Stimulated activated CD8-positive, alpha-beta memory T cell treated with anti-CD3 and anti-CD28 coated beads, Interleukin-4, amount 100 ng/mL, for 48 hours (primary cell): ENCODE results near the gene HEBP2.
"Not testable (repeated sequence)": the region's sequence is repeated elsewhere in the genome, so short reads cannot be mapped to it uniquely, and the experiment has no call there.

Source experiments
- DNase-seq: peaks from one replicate; pipeline ENCODE4 v3.0.0-alpha.2; 2020

Gene HEBP2, protein sequence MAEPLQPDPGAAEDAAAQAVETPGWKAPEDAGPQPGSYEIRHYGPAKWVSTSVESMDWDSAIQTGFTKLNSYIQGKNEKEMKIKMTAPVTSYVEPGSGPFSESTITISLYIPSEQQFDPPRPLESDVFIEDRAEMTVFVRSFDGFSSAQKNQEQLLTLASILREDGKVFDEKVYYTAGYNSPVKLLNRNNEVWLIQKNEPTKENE

DNA sequence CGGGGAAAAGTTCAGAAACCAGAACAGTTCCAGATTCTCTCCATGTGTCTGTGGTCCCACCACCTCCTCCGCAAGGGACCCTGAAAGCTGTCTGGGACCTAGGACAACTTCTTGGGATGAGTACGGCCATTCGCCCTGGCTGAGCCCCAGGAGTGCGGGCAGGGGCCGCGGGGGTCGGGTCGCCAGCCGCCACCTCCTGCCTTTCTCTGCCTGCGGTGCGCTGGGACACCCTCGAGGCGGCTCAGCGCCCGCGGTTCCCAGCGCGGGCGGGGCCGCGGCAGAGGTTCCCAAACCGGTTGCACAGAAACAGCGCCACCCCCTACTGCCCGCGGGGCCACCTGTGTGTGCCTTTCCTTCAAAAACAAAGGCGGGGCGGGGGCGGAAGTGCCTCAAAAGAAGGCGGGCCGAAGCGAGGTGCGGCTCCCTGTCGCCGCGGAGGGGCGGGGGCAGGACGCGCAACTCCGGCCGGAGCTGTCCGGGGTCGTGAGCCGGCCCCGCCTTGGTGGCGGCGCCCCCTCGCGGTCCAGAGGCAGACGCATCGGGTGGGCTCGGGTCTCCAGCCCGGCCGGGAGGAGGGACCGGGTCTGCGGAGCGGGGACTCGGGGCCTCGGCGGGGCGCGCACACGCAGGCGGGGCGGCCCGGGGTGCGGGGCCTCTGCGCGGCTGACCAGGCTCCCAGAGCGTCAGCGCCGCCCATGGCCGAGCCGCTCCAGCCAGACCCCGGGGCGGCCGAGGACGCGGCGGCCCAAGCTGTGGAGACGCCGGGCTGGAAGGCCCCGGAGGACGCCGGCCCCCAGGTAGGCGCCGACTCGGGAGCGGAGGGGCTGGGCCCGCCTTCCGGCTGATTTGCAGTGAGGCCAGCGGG is at the start of gene HEBP2:
TSS of gene HEBP2 (plus strand) at position 423 of the 865 bp plus-strand sequence. CDS start at position 696, 273 bp downstream.
- DNase-seq = peak; percentile 95

DNA sequence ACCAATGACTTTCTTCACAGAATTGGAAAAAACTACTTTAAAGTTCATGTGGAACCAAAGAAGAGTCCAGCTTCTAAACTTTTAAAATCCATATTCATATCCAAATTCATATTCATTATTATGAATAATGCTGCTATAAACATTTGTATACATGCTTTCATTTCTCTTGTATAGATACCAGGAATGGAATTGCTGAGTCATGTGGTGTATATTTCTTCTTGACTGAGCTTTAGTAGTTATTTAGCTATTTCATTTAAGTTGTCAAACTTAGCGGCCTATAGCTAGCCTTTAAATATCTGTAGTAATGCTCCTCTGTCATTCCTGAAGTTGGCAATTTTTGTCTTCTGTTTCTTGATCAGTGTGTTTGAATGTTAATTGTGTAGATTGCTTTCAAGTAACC is 46.1 kb upstream of the HEBP2 start:
- no peak for DNase-seq

DNA sequence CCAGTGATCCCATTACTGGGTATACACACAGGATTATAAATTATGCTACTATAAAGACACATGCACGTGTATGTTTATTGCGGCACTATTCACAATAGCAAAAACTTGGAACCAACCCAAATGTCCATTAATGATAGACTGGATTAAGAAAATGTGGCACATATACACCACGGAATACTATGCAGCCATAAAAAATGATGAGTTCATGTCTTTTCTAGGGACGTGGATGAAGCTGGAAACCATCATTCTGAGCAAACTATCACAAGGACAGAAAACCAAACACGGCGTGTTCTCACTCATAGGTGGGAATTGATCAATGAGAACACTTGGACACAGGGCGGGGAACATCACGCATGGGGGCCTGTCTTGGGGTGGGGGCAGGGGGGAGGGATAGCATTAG is 35.3 kb upstream of the HEBP2 start:
- not testable (repeated sequence) for DNase-seq

DNA sequence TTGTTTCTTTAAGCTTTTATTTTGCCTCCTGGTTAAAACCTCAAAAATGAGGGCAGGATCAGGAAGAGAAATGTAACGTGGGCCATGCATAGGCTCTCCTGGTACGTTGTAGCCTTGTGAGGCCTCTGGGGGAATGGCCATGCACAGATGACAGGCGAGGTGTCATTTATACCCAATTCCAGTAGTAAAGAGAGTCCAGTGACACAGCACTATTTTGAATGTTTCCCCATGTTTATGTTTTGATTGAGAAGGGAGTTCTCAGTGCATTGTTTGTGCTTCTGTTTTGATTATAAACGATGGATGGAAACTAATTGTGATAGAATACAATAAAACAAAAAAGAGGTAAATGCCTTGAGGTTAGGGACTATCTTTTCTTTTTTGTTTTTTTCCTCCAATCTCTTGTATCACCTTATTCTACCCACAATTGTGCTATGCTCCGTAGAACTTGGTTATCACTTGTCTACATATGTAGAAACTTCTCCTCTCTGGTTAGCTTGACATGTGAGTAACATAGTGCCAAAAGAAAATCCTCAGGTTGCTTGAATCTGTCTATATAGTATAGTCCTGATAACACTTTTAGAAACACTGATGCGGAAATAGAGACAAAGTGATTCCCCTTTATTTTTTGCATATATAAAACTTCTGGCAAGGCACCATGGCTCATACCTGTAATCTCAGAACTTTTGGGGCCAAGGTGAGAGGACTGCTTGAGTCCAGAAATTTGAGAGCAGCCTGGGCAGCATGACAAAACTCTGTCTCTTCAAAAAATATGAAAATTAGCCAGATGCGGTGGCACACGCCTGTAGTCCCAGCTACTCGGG is 33.2 kb upstream of the HEBP2 start:
- no peak for DNase-seq

DNA sequence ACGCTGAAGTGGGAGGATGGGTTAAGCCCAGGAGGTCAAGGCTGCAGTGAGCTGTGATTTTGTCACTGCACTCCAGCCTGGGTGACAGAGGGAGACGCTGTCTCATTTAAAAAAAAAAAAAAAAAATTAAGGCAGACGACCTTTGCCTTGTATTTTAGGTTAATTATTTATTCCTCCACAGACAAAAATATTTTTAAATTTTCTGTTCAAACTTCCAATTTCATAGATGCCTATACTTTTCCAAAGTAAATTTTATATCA is 32.6 kb upstream of the HEBP2 start:
- no peak for DNase-seq

DNA sequence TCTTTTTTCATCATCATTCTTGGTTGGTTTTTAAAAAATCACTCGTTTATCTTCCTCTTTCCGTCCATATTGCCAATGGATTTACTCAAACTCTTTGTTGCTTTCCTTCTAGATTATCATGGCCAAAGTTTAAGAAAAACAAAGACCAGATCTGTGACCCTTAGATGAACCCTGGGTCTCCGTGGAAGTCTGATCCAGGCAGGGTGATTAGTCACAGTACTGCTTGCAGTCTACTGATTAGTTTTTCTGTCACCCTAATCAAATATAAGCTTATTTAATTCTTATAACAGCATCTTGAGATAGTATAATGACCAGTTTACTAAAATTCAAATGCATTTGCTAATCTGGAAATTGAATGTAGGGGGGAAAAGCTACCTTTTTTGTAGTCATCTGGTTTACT is 32.3 kb upstream of the HEBP2 start:
- DNase-seq = no peak

DNA sequence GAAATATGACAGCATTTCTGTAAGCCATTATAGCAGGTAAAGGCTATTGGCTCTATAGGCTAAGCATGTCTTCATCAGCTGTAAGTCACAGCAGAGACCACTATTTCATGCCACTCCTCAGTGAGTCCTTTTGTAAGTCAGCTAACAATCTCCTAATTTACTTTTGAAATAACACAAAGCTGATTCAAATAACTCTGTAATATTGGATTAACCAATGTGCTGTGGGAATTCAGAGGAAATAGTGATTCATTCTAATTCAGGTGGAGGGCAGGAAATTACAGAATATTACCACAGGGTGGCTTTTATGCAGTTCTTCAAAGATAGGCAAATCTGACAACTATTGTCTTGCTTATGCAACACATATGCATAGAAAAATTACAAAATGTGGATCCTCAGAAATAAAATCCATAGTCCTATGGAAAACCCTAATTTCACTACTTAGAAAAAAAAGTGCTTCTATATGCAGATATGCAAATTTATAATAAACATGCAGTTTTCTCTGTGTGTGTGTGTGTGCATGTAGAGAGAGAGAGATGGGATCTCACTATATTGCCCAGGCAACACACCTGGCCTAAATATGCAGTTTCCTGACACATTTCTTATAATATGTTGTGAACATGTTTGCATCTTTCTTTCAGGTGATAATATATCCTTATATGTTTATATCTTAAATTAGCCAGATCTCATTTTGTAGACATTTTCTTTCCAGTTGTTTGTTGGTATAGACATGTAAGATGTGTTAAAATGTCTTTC is 31.1 kb upstream of the HEBP2 start:
- DNase-seq = no peak

DNA sequence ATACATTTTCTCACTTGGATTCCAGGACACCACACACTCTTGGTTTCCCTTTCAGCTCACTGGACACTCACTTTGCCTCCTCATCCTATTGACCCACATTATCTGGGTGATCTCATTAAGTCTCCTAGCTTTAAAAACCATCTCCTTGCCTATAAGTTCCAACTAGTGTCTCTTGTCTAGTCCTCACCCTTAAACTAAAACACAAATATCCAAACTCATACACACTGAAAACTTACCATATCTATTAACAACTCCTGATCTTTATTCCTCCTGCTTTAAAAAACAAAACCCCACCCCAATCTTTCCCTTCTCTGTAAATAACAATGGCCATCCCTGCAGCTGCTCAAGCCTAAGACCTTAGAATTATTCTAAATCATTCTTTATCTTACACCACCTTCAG is 29.8 kb upstream of the HEBP2 start:
- no peak for DNase-seq

DNA sequence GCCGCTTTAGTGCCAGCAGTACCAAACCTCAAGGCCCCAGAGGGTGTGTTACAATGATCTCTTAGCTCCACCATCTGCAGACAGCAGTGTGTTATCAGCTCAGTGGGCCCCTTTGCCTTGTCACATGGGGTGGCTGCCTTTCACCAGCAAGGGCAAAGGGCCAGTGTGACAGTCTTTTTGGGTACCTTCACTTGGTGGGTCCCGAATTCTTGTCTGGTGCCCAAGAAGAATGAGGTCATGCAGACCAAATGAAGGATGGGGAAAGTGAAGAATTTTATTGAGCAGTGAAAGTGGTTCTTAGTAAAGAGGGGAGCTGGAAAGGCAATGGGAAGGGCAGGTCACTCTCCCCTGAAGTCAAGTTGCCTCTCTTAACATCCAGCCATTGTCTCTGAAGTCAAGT is 29.2 kb upstream of the HEBP2 start:
- DNase-seq = no peak

DNA sequence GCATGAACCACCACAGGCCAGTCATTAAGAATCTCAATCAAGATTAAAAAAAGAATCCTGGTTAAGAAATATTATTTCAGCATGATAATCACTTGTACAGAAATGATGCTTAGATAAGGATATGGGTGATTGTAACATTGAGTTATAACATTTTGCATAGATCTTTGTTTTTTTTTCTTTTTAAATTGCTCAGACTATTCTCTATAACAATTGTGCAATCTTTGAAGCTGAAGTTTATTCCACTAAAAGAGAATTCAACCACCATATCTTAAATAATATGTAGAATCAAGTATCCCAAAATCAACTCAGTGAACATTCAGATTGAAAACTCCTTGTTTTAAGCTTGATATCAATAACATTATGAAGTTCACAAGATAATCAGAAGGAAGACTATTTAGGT is 27.0 kb upstream of the HEBP2 start:
- DNase-seq = no peak

DNA sequence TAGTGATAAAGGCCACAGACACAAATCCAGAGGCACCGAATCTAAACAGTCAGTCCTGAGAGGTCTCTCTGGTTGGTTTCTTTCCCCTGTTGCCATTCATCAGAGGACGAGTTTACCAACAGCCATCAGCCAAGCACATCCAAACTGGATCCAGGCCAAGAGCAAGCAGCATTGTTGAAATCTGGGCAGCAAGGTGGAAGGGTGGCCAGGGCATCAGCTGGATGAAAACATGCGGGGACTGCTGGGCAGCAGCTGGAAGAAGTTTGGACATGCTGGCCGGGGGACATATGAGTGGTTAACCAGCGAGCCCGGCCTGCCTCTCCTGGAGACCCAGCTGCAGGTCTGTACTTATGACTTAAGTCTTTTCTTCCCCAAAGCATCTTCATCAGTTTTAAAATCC is 26.2 kb upstream of the HEBP2 start, which contains the start of gene SMIM28:
TSS of gene SMIM28 (plus strand) at position 62 of the 400 bp plus-strand sequence. CDS start at position 230, 168 bp downstream.
- DNase-seq = no peak

DNA sequence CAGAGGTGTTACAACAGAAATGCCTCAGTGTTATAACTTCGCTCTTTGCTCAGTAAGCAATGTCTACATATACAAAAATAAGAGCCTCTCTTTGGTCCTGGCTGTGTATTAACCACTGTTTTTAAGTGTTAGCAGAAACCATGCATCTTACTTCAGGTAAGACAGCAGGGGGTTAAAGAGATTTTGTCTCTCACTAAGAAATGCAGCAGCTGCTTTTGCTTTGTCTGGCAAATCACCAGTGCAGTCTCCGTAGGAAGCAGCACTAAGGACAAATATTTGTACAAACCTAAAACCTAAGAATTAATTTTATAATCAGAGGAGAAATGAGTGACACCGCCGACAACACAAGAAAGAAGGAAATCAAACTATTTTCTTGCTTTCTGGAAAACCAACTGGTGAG is 25.6 kb upstream of the HEBP2 start:
- DNase-seq = no peak

DNA sequence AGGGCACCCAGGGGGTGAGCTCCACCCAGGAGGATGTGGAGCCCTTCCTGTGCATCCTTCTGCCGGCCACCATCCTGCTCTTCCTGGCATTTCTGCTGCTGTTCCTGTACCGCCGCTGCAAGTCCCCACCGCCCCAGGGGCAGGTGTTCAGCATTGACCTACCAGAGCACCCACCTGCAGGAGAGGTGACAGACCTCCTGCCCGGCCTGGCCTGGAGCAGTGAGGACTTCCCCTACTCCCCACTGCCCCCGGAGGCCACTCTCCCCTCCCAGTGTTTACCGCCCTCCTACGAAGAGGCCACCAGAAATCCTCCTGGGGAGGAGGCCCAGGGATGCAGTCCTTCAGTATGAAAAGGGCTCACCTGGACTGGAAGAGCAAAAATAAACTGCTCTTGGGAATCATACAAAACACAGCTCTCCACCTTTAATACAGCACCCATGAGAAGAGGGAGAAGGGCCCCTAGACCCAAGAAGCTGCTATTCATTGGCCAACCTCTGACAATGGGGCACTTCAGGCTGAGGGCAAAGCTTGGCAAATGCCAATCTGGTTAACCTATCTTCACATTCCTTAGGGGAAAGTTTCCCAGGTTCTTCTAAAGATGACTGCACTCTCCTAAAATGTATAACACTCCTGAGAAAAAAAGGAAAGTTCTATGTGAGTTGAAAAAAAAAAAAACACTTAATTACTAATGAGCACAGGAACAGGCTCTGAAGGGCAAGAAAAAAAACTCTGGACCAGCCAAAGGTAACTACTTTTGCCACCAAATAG is 21.3 kb upstream of the HEBP2 start:
- DNase-seq = no peak

DNA sequence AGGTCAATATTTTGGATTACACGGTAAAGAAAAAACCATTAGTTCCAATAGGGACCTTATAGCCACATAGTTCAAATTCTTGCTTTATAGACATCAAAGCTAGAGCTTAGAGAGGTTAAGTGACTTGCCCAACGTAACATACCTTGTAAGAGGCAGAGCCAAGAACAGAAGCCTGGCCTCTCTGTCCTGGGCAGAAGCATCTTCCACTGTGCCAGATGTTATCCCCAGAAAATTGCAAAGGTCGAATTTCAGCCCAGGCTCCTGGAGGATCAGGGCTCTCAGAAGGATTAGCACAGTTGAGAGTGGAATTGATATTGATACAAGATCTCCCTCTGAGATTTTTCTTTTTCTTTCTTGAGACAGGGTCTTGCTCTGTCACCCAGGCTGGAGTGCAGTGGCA is 20.2 kb upstream of the HEBP2 start:
- DNase-seq = no peak

DNA sequence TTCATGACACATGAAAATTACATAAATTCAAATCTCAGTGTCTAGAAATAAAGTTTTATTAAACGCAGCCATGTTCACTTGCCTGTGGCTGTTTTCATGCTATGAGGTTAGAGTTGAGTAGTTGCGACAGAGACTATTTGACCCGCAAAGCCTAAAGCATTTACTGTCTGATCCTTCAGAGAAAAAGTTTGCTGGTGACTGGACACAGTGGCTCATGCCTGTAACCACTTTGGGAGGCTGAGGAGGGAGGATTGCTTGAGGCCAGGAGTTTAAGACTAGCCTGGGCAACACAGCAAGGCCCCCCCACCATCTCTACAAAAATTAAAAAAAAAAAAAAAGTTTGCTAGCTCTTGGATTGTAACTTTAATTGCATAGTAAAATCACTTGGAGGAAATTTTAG is 17.1 kb upstream of the HEBP2 start:
- no peak for DNase-seq

DNA sequence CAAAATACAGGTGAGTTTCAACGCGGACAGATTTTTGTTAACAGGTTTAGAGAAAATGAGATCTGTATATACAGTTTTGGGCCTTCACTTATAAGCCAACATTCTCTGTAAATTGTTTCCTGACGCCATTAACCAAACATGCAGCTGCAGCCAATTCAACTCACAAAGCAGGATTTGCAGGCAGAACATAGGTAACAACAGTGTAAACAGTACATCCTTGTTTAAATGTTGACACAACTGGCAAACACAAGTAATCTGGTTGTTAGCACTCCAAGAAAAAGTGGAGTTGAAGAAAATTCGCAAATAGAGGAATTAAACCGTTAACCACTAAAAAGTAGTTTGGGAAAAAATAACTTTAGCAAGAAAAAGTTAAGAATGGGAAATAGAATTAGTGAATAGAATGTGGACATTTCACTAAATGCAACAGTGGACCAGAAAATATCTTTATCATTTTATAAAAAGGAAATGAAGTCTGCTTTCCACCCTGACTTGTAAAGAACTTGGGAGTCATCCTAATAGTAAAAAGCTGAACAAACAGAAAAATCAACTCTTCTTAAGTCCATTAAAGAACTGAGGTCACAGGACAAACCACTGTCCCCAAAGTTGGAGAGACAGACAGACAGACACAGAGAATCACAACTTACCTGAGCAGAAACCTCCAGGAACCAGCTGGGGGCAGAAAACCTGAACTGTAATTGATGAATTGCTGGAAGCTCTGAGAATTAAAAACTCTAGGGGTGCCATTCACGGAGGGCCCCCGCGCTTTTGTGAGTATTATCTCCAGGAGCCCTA is 16.2 kb upstream of the HEBP2 start:
- DNase-seq = no peak

DNA sequence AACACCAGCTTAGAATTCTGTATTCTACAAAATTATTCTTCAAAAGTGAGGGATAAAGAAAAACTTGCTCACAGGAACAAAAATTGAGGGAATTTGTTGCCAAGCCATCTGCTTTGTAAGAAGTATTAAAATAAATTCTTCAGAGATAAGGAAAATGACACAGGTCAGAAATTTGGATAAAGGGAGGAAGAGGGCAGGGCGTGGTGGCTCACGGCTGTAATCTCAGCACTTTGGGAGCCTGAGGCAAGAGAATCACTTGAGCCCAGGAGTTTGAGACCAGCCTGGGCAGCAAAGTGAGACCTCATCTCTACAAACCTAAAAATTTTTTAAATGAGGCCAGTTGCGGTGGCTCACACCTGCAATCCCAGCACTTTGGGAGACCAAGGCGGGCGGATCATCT is 14.5 kb upstream of the HEBP2 start:
- DNase-seq = no peak

DNA sequence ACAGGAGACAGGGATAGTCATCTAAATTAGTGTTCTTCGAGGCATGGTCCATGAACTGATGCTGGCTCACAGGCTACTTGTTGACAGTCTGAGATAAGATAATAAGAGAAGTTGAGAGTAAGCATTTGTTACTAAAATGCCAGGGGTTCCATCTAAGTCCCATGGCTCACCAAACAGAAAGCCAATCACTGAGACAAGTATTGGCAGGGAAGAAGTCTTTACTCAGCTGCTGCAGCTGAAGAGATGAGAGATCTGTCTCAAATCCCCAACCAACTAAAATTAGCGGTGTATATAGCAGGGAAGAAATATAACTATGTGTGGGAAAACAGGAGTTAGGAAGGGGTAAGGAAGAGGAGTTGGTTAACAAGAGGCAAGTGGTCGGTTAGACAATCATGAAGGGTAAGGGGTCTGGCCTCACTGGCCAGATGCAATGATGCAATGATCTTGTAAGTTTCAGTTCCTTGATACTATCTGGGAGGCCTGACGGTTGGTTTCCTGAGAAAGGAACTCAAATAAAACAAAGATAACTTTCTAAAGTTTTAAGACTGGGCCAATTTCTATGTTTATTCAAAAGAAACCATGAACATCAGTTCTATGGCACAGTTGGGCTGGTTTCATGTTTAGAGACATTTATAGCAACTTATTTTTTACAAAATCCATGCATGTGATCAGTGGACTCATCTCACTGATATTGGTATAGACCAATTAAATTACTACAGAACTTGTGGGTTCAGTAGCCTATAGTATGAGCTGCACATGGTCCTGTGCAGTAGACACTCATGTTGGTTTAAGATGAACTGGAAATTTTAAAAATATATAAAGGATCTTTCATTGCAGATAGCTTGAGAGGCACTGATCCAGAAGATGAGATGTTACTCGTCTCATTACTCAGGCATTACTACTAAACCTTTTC is 9.9 kb upstream of the HEBP2 start:
- DNase-seq = no peak

DNA sequence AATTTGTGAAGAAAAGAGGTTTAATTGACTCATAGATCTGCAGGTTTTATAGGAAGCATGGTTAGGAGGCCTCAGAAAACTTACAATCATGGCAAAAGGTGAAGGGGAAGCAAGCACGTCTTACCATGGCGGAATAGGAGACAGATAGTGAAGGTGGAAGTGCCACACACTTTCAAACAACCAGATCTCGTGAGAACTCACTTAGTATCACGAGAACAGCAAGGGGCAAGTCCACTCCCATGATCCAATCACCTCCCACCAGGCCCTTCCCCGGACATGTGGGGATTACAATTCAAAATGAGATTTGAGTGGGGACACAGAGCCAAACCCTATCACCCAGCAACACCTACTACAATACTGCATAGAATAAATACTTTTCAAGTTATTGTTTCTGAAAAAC is 7.3 kb upstream of the HEBP2 start:
- DNase-seq = no peak
